ENCODE results near the gene GPC3. TPM values are rescaled to one million over a fixed set of nuclear protein-coding genes. Genes with fewer than 3 reads are reported as not detected.

Gene GPC3
- total RNA-seq, 4 donors from 2014 or later, result 1.4 to 5.8 (median 2.7) TPM

GRCh38 chrX:133950214-133950613 lies 35.2 kb downstream of the GPC3 start:
- intact Hi-C loops (cut with DNase I; ENCODE audit: low total_unique reads), result no loop called here
- no peaks in the 10 kb centered on the region for H3K27me3 ChIP-seq

GRCh38 chrX:133948895-133949294 lies 36.5 kb downstream of the GPC3 start:
- no peak for TF ChIP-seq POLR2A (IDR thresholded peaks at IDR 0.05)
- TF ChIP-seq CTCF (IDR thresholded peaks at IDR 0.05 in 4 of 5, conservative IDR thresholded peaks at IDR 0.05 in 1 of 5), result no peak
- Histone ChIP-seq H3K4me3 (no peak overlapping the region), H3K9me3 (no peaks in the 10 kb centered on the region), H3K4me1 (no peaks in the 10 kb centered on the region), H3K27ac (no peak overlapping the region), H3K36me3 (no peaks in the 10 kb centered on the region), H3K27me3 (no peaks in the 10 kb centered on the region)
- in situ Hi-C loops (cut with MboI; ENCODE audit: low sequenced_read_pairs in 4 of 4), result no loop called here
- ATAC-seq, result no peak
- DNase-seq, result no peak
- intact Hi-C loops (cut with DNase I; ENCODE audit: low total_unique reads), result no loop called here

More at GRCh38 chrX:133950214-133950613, 35.2 kb downstream of the GPC3 start:
- Histone ChIP-seq H3K4me1 (no peaks in the 10 kb centered on the region), H3K9me3 (no peaks in the 10 kb centered on the region), H3K27ac (no peak overlapping the region), H3K4me3 (no peak overlapping the region), H3K36me3 (no peaks in the 10 kb centered on the region)
- TF ChIP-seq CTCF (IDR thresholded peaks at IDR 0.05 in 4 of 5, conservative IDR thresholded peaks at IDR 0.05 in 1 of 5) (no peak), POLR2A (IDR thresholded peaks at IDR 0.05) (no peak)
- ATAC-seq (no peak), DNase-seq (no peak)
- in situ Hi-C loops (cut with MboI; ENCODE audit: low sequenced_read_pairs in 4 of 4), result no loop called here

GRCh38 chrX:133947996-133948395 lies 37.4 kb downstream of the GPC3 start:
- no peak for TF ChIP-seq POLR2A (IDR thresholded peaks at IDR 0.05)
- no peak for TF ChIP-seq CTCF (IDR thresholded peaks at IDR 0.05 in 4 of 5, conservative IDR thresholded peaks at IDR 0.05 in 1 of 5)
- no peaks in the 10 kb centered on the region for H3K9me3 ChIP-seq
- in situ Hi-C loops (cut with MboI; ENCODE audit: low sequenced_read_pairs in 4 of 4) (no loop called here), intact Hi-C loops (cut with DNase I; ENCODE audit: low total_unique reads) (no loop called here)
- no peak overlapping the region for H3K4me3 ChIP-seq
- no peaks in the 10 kb centered on the region for H3K36me3 ChIP-seq
- H3K4me1 ChIP-seq, result no peaks in the 10 kb centered on the region
- DNase-seq, result no peak
- no peak overlapping the region for H3K27ac ChIP-seq
- no peak for ATAC-seq
- no peaks in the 10 kb centered on the region for H3K27me3 ChIP-seq

- no peaks in the 10 kb centered on the region for H3K27me3 ChIP-seq
- H3K36me3 ChIP-seq, result no peaks in the 10 kb centered on the region
- in situ Hi-C loops (cut with MboI; ENCODE audit: low sequenced_read_pairs in 4 of 4), result no loop called here
- no peaks in the 10 kb centered on the region for H3K4me1 ChIP-seq
- TF ChIP-seq POLR2A (IDR thresholded peaks at IDR 0.05), result no peak
- TF ChIP-seq CTCF (IDR thresholded peaks at IDR 0.05 in 4 of 5, conservative IDR thresholded peaks at IDR 0.05 in 1 of 5), result no peak
- DNase-seq (no peak), ATAC-seq (no peak)
- H3K4me3 ChIP-seq, result no peak overlapping the region
- intact Hi-C loops (cut with DNase I; ENCODE audit: low total_unique reads), result no loop called here
- no peak overlapping the region for H3K27ac ChIP-seq
- H3K9me3 ChIP-seq, result no peaks in the 10 kb centered on the region
Measured at GRCh38 chrX:133947022-133947421, 38.4 kb downstream of the GPC3 start.

DNA sequence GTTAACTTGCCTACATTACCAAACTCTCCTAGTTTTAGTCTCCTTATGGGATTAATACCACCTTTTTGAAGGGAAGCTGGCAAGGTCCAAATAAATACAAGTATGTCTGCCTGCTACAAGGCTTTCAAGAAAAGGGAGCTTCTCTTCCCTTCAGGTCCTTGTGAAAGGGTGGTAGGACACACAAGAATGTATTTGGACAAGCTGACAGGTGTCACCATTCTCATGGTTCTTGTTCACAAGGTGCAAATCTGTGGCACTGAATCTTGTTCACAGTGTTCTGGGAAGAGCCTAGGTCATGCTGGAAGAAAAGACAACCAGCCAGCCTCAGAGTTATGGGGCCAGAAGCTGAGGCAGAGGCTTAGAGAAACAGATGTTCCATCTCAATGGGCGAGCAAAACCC lies 41.9 kb downstream of the GPC3 start:
- Histone ChIP-seq H3K27ac (no peak overlapping the region), H3K4me3 (no peak overlapping the region), H3K27me3 (no peaks in the 10 kb centered on the region), H3K4me1 (no peaks in the 10 kb centered on the region), H3K9me3 (no peaks in the 10 kb centered on the region), H3K36me3 (no peaks in the 10 kb centered on the region)
- no peak for DNase-seq
- no peak for ATAC-seq
- intact Hi-C loops (cut with DNase I; ENCODE audit: low total_unique reads), result no loop called here
- TF ChIP-seq POLR2A (IDR thresholded peaks at IDR 0.05) (no peak), CTCF (IDR thresholded peaks at IDR 0.05 in 4 of 5, conservative IDR thresholded peaks at IDR 0.05 in 1 of 5) (no peak)
- in situ Hi-C loops (cut with MboI; ENCODE audit: low sequenced_read_pairs in 4 of 4), result no loop called here
